ENCODE data around the gene TALDO1. TPM values are rescaled to one million over a fixed set of nuclear protein-coding genes. Genes with fewer than 3 reads are reported as not detected.
A peak's percentile ranks its signal among the peaks of the same experiment; 100 is the strongest.

TALDO1 gene
- total and polyA plus RNA-seq, 2 donors from 2014 or later = 175 to 312 TPM

DNA sequence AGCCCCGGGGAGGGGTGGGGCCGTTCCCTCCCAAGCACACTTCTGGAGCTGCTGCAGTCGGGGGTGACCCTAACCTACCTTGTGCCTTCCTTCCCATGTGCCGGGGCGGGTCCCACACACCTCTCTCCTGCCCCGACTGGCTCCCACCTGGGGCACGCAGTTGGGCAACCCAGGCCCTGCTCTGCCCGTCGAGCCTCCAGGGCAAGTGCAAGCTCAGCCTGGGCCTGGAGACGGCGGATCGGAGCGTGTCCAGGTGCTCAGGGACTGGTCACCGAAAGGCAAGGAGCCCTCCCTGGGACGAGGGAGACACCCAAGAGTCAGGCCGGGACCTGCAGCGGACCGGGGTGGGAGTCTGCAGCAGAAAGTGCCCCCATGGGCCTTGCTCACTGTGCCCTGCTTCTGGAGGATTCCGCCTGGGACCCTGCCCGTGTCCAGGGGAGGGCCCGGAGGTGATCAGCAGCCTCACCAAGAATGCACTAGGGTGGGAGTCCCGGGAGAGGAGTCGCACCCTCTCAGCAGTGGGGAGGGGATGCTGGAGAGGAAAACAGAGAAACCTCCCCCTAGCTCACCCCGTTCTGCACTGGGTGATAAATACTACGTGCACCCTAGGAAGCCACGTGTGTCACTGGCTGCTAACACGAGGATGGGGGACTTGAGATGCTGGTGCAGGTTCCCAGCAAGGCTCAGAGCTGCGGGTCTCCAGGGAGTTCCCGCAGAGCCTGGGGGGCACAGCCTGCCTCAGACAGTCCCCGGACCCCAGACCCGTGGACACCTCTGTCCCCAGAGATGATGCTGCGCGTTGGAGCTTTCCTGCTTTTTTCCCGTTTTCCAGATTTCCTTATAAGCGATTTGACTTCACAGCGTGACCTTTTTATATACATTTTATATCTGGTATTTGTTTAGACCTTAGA is 35.3 kb downstream of the TALDO1 start:
- H3K4me1 ChIP-seq (ENCODE audit: control insufficient read depth in 2 of 3, insufficient read depth in 2 of 3, low read depth in 1 of 3, low read length in 3 of 3) = peaks cover 0 to 7% (median 0%) of the 10 kb centered on the region in 3 donors
- no peak for FAIRE-seq
- TF ChIP-seq, protein P1, sequence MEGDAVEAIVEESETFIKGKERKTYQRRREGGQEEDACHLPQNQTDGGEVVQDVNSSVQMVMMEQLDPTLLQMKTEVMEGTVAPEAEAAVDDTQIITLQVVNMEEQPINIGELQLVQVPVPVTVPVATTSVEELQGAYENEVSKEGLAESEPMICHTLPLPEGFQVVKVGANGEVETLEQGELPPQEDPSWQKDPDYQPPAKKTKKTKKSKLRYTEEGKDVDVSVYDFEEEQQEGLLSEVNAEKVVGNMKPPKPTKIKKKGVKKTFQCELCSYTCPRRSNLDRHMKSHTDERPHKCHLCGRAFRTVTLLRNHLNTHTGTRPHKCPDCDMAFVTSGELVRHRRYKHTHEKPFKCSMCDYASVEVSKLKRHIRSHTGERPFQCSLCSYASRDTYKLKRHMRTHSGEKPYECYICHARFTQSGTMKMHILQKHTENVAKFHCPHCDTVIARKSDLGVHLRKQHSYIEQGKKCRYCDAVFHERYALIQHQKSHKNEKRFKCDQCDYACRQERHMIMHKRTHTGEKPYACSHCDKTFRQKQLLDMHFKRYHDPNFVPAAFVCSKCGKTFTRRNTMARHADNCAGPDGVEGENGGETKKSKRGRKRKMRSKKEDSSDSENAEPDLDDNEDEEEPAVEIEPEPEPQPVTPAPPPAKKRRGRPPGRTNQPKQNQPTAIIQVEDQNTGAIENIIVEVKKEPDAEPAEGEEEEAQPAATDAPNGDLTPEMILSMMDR (IDR thresholded peaks at IDR 0.05; ENCODE audit: borderline replicate concordance, extremely low read depth, insufficient read depth) = no peak
- H3K36me3 ChIP-seq (ENCODE audit: control insufficient read depth in 2 of 3, insufficient read depth in 3 of 3, low read length in 3 of 3) = peaks cover 0 to 4% (median 0%) of the 10 kb centered on the region in 3 donors
- no peak overlapping the region for H3K27ac ChIP-seq (ENCODE audit: low read depth in 2 of 2, low read length in 2 of 2)
- no peak for DNase-seq
- H3K9me3 ChIP-seq (ENCODE audit: control insufficient read depth in 2 of 3, insufficient read depth in 1 of 3, low read length in 3 of 3) = no peaks in the 10 kb centered on the region
- no peak overlapping the region for H3K9ac ChIP-seq (ENCODE audit: low read length in 3 of 3)
- intact Hi-C loops (cut with DNase I) = no loop called here
- no peaks in the 10 kb centered on the region for H3K27me3 ChIP-seq (ENCODE audit: control insufficient read depth, insufficient read depth, low read length)
- no peak overlapping the region for H3K4me3 ChIP-seq (ENCODE audit: low read length in 3 of 3)

DNA sequence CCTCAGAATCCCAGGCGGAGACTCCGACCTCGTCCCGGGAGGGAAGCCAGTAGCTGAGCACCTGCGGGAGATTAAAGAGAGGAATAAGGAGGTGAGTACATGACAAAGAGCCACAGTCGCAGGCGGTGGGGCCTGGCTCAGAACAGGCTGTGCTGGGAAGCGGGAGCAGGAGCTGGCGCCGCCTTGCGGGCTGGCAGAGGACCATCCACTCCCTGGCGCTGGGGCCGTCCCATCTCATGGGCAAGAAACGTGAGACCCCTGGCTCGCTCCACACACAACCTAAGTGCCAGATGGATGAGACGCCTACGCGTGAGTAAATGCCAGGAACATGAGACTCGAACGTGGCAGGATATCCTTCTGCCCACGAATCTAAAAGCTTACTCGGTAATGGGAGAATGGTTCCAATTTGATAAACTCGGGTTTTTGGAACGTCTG is 36.3 kb downstream of the TALDO1 start:
- H3K4me3 ChIP-seq (ENCODE audit: low read length in 3 of 3) = no peak overlapping the region
- no peaks in the 10 kb centered on the region for H3K9me3 ChIP-seq (ENCODE audit: control insufficient read depth in 2 of 3, insufficient read depth in 1 of 3, low read length in 3 of 3)
- H3K27me3 ChIP-seq (ENCODE audit: control insufficient read depth, insufficient read depth, low read length) = no peaks in the 10 kb centered on the region
- DNase-seq (peak; percentile 92 to 93 (median 93)), FAIRE-seq (no peak)
- H3K9ac ChIP-seq (ENCODE audit: low read length in 3 of 3) = no peak overlapping the region
- peaks cover 0 to 4% (median 0%) of the 10 kb centered on the region in 3 donors for H3K36me3 ChIP-seq (ENCODE audit: control insufficient read depth in 2 of 3, insufficient read depth in 3 of 3, low read length in 3 of 3)
- intact Hi-C loops (cut with DNase I) = no loop called here
- no peak overlapping the region for H3K27ac ChIP-seq (ENCODE audit: low read depth in 2 of 2, low read length in 2 of 2)
- TF ChIP-seq, protein P1 (IDR thresholded peaks at IDR 0.05; ENCODE audit: borderline replicate concordance, extremely low read depth, insufficient read depth) = peak; percentile 49
- peaks cover 0 to 4% (median 0%) of the 10 kb centered on the region in 3 donors for H3K4me1 ChIP-seq (ENCODE audit: control insufficient read depth in 2 of 3, insufficient read depth in 2 of 3, low read depth in 1 of 3, low read length in 3 of 3)

DNA sequence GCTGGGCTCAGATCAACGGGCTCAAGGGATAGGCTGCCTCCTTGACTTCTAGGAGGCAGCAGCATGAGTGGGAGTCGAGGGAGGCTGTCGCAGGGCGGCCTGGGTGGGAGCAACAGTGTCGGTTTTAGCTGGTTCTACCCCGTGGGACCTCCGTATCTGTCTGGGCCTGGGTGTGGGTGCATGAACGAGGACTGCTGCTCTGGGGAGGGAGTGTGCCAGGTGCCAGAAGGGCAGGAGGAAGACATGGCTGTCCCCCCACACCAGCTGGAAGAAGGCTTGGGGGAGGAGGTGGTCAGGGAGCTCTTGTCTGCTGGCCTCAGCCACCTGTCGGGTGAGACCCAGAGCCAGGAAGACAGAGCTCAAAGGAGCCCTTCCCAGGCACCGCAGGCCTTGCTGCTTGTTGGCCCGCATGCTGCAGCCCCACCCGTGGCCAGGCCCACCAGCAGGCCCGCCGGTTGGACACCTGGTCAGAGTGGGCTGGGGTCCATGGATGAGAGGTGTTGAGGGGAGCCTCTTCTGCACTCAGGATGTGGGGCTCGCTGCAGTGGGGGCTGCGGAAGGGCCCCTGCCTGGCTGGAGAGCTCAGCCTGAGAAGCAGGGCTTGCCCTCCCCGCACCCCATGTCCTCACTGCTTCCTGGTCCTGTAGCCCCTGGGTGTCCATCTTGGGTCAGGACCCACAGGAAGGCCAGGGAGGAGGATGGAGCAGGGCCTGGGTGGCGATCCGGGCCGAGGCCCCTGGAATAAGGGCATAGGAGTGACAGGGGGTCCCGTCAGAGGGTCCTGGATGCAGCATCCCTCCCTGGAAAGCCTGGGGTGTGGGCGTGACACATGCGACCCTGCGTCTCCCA is 39.2 kb downstream of the TALDO1 start:
- TF ChIP-seq, protein P1 (IDR thresholded peaks at IDR 0.05; ENCODE audit: borderline replicate concordance, extremely low read depth, insufficient read depth) = no peak
- no peak overlapping the region for H3K27ac ChIP-seq (ENCODE audit: low read depth in 2 of 2, low read length in 2 of 2)
- H3K36me3 ChIP-seq (ENCODE audit: control insufficient read depth in 2 of 3, insufficient read depth in 3 of 3, low read length in 3 of 3) = peaks cover 0 to 4% (median 0%) of the 10 kb centered on the region in 3 donors
- no peak for FAIRE-seq
- H3K9ac ChIP-seq (ENCODE audit: low read length in 3 of 3) = no peak overlapping the region
- no peak for DNase-seq
- no peak overlapping the region for H3K4me3 ChIP-seq (ENCODE audit: low read length in 3 of 3)
- H3K27me3 ChIP-seq (ENCODE audit: control insufficient read depth, insufficient read depth, low read length) = no peaks in the 10 kb centered on the region
- peaks cover 0 to 3% (median 0%) of the 10 kb centered on the region in 3 donors for H3K4me1 ChIP-seq (ENCODE audit: control insufficient read depth in 2 of 3, insufficient read depth in 2 of 3, low read depth in 1 of 3, low read length in 3 of 3)
- no peaks in the 10 kb centered on the region for H3K9me3 ChIP-seq (ENCODE audit: control insufficient read depth in 2 of 3, insufficient read depth in 1 of 3, low read length in 3 of 3)
- intact Hi-C loops (cut with DNase I) = no loop called here

All from kidney (tissue), 14 donors.